Naive thymus-derived CD8-positive, alpha-beta T cell (primary cell): ENCODE measurements around the gene INAFM2. TPM values are rescaled to one million over a fixed set of nuclear protein-coding genes. Genes with fewer than 3 reads are reported as not detected.

Experiments used
- ATAC-seq, 2 donors: fragments of 150-1000 bp; cut with Tn5 transposase in 1 of 2; sonication (Bioruptor Pico), chemical (Tn5 transposase) in 1 of 2; 1 replicate in 1 of 2; 2 replicates in 1 of 2; pipeline ENCODE4 v1.10.0; 2021; ENCODE audit warnings: mild to moderate bottlenecking in 2 of 2, moderate library complexity in 2 of 2
- POLR2A ChIA-PET: fragments of 350-600 bp; sonication (Branson Sonifier 250); formaldehyde crosslinking; loops from one replicate; lab custom pipeline; 2021; ENCODE audit warnings: antibody characterized with exemption; lab: Charles Lee
- DNase-seq, 10 donors: peaks; one replicate each; pipeline versions ENCODE4 v3.0.0 to v3.0.0-alpha.2; 2020 to 2022
- H3K27ac Mint-ChIP-seq, 10 donors: one replicate each; pipeline ENCODE4 v1.8.0; 2020 to 2022; ENCODE audit warnings: mild to moderate bottlenecking in 10 of 10, mixed read lengths in 10 of 10, moderate library complexity in 4 of 10, inconsistent platforms in 1 of 10
- H3K27me3 Mint-ChIP-seq, 5 donors: one replicate each; pipeline ENCODE4 v1.8.0; 2021 to 2022; ENCODE audit warnings: mixed read lengths in 5 of 5
- H3K36me3 Mint-ChIP-seq, 3 donors: one replicate each; pipeline ENCODE4 v1.8.0; 2020 to 2022; ENCODE audit warnings: mixed read lengths in 3 of 3, mild to moderate bottlenecking in 2 of 3, inconsistent platforms in 1 of 3
- H3K4me1 Mint-ChIP-seq, 4 donors: one replicate each; pipeline ENCODE4 v1.8.0; 2021 to 2022; ENCODE audit warnings: mixed read lengths in 4 of 4
- H3K4me3 Mint-ChIP-seq, 10 donors: one replicate each; pipeline ENCODE4 v1.8.0; 2020 to 2022; ENCODE audit warnings: mild to moderate bottlenecking in 10 of 10, mixed read lengths in 10 of 10, moderate library complexity in 6 of 10, inconsistent platforms in 1 of 10
- H3K9me3 Mint-ChIP-seq, 9 donors: one replicate each; pipeline ENCODE4 v1.8.0; 2020 to 2022; ENCODE audit warnings: mixed read lengths in 9 of 9, mild to moderate bottlenecking in 3 of 9, inconsistent platforms in 1 of 9, moderate library complexity in 1 of 9
- polyA plus RNA-seq, 3 donors: library from polyadenylated mRNA; unstranded; fragments of 300-500 nt; fragmentation: Illumina TruSeq; gene quantifications; one replicate each; pipeline ENCODE4 v1.2.3, GENCODE V29; 2021
- total RNA-seq, 8 experiments: library from RNA in 2 of 8; stranded (reverse) in 2 of 8; gene quantifications; one replicate each; pipeline ENCODE4 v1.2.3 and lab custom pipeline; 2021 to 2026

The INAFM2 gene
- total and polyA plus RNA-seq, 5 experiments from 2014 or later = 0.69 to 8.1 (median 2.5) TPM

DNA sequence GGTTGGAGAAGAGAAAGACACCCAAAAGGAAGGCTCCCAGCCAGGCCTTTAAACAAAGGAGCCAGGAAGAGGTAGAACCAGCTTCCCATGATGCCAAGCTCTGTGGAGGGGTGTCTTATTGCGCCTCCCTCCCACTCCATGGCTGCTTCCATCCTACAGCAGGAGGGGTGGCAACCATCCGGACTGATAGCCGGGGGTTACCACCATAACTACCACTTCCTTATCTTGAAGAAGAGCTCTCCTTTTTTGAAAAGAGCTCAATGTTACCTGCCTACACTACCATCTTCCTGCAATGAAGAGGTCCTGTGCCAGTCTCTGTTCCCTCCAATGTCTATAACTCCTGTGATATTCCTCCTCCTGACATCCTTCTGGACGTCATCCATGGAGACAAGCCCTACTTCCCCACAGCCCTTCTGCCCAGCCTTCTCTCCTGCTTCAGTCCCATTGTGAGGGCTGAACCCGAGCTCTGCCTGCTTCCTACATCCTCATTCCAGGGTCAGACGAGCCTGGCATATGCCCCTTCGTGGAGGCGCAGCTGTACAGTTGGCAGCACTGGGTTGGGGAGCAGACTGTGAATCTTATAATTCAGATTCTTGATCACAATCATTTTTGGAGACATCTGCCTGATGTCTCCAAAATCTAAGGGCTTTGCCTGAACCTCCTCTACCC, 8.8 kb downstream of the INAFM2 start:
- DNase-seq = no peak
- peaks cover 0 to 2% (median 0%) of the 10 kb centered on the region in 5 donors for H3K27me3 Mint-ChIP-seq
- POLR2A ChIA-PET = interaction anchor here (0.5 to 1.5 kb wide), 3 partner anchors 9 to 12 kb away, joined by 5 to 7 read pairs (median 6); partner anchors contain the start of gene INAFM2
- peaks cover 13 to 43% (median 32%) of the 10 kb centered on the region in 4 donors for H3K4me1 Mint-ChIP-seq
- no peak for ATAC-seq
- peak overlapping the region in 2 of 10 donors; percentile 2 to 8 for H3K27ac Mint-ChIP-seq
- no peak overlapping the region for H3K4me3 Mint-ChIP-seq
- H3K36me3 Mint-ChIP-seq = no peaks in the 10 kb centered on the region
- H3K9me3 Mint-ChIP-seq = no peaks in the 10 kb centered on the region

DNA sequence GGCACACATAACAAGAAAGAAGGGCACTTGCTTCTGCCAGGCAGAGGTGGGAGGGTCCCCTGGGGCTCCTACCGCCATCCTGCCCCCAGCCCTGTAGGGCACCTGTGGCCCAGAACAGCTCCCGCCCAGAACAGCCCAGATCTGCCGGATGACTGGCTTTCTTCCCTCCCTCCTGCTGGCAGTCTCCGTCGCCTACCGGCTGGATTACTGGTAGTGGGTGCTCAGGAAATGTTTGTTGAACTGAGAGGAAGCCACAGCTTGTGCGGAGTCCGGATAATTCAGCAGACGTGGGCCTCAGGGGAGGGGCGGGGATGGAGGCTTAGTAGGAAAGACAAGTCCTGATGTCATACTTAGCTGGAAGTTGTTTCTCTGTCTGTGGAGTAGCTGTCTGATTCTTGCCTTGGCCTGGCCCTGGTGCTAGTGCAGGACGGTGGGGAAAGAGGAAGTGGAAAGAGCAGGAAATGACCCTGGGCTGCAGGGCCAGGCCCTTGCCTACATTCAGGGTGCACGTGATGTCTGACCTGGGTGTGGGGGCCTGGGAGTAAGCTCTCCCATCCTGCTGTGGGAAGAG, 10.5 kb downstream of the INAFM2 start:
- Mint-ChIP-seq H3K27ac (peak overlapping the region; percentile 54 to 89 (median 72)), H3K9me3 (no peaks in the 10 kb centered on the region), H3K27me3 (peaks cover 0 to 5% (median 1%) of the 10 kb centered on the region in 5 donors), H3K4me3 (peak overlapping the region; percentile 1 to 79 (median 54)), H3K36me3 (no peaks in the 10 kb centered on the region), H3K4me1 (peaks cover 15 to 39% (median 33%) of the 10 kb centered on the region in 4 donors)
- POLR2A ChIA-PET = interaction anchor here (0.6 to 1.4 kb wide), 7 partner anchors 9 to 61 kb away, joined by 3 to 4 read pairs (median 3); partner anchors contain the start of genes INAFM2 and PLCB2
- ATAC-seq (peak; percentile 37 to 62), DNase-seq (peak in 2 of 10 donors; percentile 43 to 49)

GRCh38 chr15:40334541-40334940, 11.0 kb downstream of the INAFM2 start:
- DNase-seq (no peak), ATAC-seq (no peak)
- Mint-ChIP-seq H3K27ac (peak overlapping the region in 6 of 10 donors; percentile 54 to 89 (median 78)), H3K4me1 (peaks cover 15 to 38% (median 31%) of the 10 kb centered on the region in 4 donors), H3K27me3 (peaks cover 0 to 5% (median 1%) of the 10 kb centered on the region in 5 donors), H3K36me3 (no peaks in the 10 kb centered on the region), H3K9me3 (no peaks in the 10 kb centered on the region), H3K4me3 (peak overlapping the region in 6 of 10 donors; percentile 29 to 79 (median 52))
- POLR2A ChIA-PET = interaction anchor here (0.6 to 1.4 kb wide), 6 partner anchors 9 to 60 kb away, joined by 3 to 4 read pairs (median 3); partner anchors contain the start of genes INAFM2 and PLCB2

DNA sequence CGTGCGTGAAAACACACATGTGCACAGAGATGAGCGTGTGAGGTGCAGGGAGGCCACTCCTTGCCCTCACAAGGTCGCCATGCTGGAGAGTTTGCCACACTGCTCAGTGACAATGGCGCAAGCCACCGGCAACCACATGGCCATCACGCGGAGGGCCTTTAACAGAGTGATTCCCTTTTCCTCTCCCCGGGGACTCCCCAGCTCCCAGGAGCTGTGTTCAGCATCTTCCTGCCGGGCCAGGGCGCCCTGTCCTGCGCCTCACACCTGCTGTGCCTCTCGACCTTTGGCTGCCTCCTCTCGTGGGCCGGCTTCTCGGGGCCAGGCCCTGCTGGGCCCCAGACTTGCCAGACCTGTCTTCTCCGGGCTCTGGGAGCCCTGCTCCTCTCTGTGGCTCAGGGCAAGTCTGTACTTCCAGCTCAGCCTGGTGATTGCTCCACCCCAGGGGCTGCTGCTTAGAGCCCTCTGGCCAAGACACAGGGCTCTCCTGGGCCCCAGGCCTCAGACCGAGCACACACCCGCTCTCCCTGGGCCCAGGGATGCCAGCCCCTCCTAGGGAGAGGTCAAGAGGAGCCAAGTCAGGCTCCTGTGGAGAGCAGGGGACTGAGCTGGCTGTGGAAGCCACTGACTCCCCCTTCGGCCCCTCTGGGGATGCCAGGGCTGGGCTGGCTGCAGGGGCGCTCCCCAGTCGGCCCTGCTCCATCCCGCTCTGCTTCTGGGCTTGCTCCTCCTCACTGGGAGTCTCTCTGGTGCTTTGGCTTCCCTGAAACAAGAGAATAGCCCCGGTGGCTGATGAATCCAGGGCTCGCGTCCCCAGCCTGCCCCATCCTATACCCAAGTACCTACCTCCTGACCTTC, 11.7 kb downstream of the INAFM2 start:
- peaks cover 15 to 38% (median 31%) of the 10 kb centered on the region in 4 donors for H3K4me1 Mint-ChIP-seq
- H3K27ac Mint-ChIP-seq = peak overlapping the region in 3 of 10 donors; percentile 15 to 34 (median 25)
- no peaks in the 10 kb centered on the region for H3K36me3 Mint-ChIP-seq
- DNase-seq = no peak
- H3K27me3 Mint-ChIP-seq = peaks cover 0 to 5% (median 1%) of the 10 kb centered on the region in 5 donors
- ATAC-seq = no peak
- H3K4me3 Mint-ChIP-seq = peak overlapping the region in 3 of 10 donors; percentile 26 to 58 (median 29)
- H3K9me3 Mint-ChIP-seq = no peaks in the 10 kb centered on the region
- POLR2A ChIA-PET = interaction anchor here (0.9 to 5.1 kb wide), 3 partner anchors 12 to 29 kb away, joined by 3 to 48 read pairs (median 4); partner anchors contain the start of genes INAFM2 and PLCB2

DNA sequence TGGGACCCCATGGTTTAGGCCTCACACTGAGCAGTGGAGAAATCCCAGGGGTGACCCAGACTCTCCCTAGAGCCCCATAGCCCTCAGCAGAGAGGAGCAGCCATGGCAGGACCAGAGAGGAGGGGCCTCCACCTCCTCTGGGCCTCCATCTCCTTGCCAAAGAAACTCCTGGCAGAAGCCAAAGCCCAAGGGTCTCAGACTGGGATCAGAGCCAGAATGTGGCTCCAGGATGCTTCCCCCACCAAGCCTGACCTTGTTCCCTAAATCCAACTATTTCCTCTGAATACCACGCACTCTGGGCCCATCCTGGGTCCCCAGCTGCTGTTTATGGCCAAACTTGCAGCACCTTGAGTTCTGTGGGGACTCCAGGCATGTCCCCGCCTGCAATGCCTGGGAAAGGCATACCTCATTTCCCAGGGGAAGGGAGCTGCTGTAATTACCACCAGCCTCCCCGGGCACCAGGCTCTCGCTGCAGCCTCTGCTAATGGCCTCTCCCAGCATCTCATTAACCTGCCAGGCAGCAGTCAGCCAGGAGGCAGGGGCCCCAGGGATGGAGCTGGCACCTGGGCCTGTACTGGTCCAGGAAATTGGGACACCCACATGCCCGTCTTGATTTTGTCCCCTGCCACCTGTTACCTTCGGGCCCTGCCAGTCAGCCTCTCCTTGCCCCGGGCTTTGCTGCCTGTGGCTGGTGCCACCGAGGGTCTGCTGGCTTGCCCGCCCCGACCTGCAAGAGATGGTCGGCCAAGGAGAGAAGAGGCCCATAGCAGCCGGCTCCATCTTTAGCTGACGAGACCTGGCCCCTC, 12.6 kb downstream of the INAFM2 start:
- DNase-seq (no peak), ATAC-seq (no peak)
- no peak overlapping the region for H3K4me3 Mint-ChIP-seq
- H3K27me3 Mint-ChIP-seq = peaks cover 0 to 5% (median 1%) of the 10 kb centered on the region in 5 donors
- H3K36me3 Mint-ChIP-seq = no peaks in the 10 kb centered on the region
- POLR2A ChIA-PET = interaction anchor here (2.3 to 5.1 kb wide), 3 partner anchors 11 to 29 kb away, joined by 6 to 48 read pairs (median 11); partner anchors contain the start of genes INAFM2 and PLCB2
- peak overlapping the region in 2 of 10 donors; percentile 15 to 34 for H3K27ac Mint-ChIP-seq
- no peaks in the 10 kb centered on the region for H3K9me3 Mint-ChIP-seq
- peaks cover 15 to 36% (median 31%) of the 10 kb centered on the region in 4 donors for H3K4me1 Mint-ChIP-seq

- POLR2A ChIA-PET = interaction anchor here (2.3 to 5.1 kb wide), 3 partner anchors 12 to 30 kb away, joined by 6 to 48 read pairs (median 11); partner anchors contain the start of genes INAFM2 and PLCB2
- H3K4me1 Mint-ChIP-seq = peaks cover 15 to 36% (median 31%) of the 10 kb centered on the region in 4 donors
- H3K4me3 Mint-ChIP-seq = no peak overlapping the region
- no peaks in the 10 kb centered on the region for H3K9me3 Mint-ChIP-seq
- peaks cover 0 to 5% (median 1%) of the 10 kb centered on the region in 5 donors for H3K27me3 Mint-ChIP-seq
- ATAC-seq = no peak
- H3K27ac Mint-ChIP-seq = no peak overlapping the region
- no peaks in the 10 kb centered on the region for H3K36me3 Mint-ChIP-seq
- no peak for DNase-seq
Observed at GRCh38 chr15:40336744-40337122, 13.2 kb downstream of the INAFM2 start.

DNA sequence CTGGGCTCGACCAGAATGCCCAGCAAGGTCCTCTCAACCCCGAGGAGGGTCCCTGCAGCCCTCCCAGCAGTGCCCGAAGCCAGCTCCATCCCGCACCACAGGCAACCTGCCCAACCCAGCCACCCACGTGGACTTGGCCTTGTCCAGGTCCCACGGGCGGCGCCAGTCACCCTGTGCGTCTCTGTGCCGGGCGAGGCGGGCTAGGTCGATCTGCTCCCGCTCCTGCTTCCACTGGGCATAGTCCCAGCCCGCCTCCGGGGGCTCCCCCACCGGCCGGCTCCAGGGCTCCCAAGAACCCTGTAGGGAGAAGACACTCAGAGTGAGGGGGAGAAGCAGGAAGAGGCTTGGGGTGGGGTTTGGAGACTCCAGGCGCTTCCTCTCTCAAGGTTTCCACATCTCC, 14.1 kb downstream of the INAFM2 start:
- Mint-ChIP-seq H3K9me3 (no peaks in the 10 kb centered on the region), H3K4me1 (peaks cover 15 to 33% (median 29%) of the 10 kb centered on the region in 4 donors), H3K4me3 (peak overlapping the region in 1 of 10 donors; percentile 50), H3K27ac (no peak overlapping the region), H3K27me3 (peaks cover 0 to 5% (median 1%) of the 10 kb centered on the region in 5 donors), H3K36me3 (no peaks in the 10 kb centered on the region)
- no peak for ATAC-seq
- no peak for DNase-seq
- POLR2A ChIA-PET = interaction anchor here (0.5 to 5.1 kb wide), 9 partner anchors 13 to 60 kb away, joined by 3 to 48 read pairs (median 4); partner anchors contain the start of genes ANKRD63, INAFM2 and PLCB2

DNA sequence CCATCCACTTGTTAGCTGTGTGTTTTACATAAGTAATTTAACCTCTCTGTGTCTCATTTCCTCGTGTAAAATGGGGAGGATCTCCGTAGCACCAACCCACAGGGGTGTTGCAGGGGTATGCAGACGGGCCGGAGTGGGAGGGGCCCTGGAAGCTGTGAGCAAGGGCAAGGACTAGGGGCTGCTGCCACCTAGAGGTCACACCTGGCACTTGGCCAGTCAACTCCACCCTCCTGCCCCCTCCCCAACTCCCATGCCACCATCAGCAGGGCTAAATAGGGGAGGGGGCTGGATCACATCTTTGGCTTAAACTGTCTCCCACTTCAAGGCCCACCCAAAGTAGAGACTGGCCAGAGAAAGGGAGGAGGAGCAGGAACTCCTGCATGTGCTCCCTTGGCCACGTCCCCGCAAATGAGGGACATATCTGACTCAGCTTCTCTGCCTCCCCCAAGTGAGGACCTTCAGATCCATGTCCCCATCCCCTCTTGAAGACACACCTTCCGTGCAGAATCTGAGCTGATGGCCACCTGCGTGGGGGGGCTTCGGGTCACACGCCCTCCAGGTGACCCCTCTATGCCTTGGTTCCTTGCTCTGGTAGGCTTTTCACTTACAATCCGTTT, 14.7 kb downstream of the INAFM2 start:
- Mint-ChIP-seq H3K27me3 (peaks cover 0 to 5% (median 1%) of the 10 kb centered on the region in 5 donors), H3K4me3 (peak overlapping the region in 5 of 10 donors; percentile 6 to 57 (median 22)), H3K36me3 (no peaks in the 10 kb centered on the region), H3K9me3 (no peaks in the 10 kb centered on the region), H3K4me1 (peaks cover 15 to 27% (median 26%) of the 10 kb centered on the region in 4 donors), H3K27ac (peak overlapping the region in 3 of 10 donors; percentile 2 to 87 (median 45))
- POLR2A ChIA-PET = interaction anchor here (0.5 to 5.1 kb wide), 9 partner anchors 13 to 60 kb away, joined by 3 to 48 read pairs (median 4); partner anchors contain the start of genes ANKRD63, INAFM2 and PLCB2
- ATAC-seq (peak; percentile 89 to 94), DNase-seq (peak; percentile 64 to 87 (median 73))

DNA sequence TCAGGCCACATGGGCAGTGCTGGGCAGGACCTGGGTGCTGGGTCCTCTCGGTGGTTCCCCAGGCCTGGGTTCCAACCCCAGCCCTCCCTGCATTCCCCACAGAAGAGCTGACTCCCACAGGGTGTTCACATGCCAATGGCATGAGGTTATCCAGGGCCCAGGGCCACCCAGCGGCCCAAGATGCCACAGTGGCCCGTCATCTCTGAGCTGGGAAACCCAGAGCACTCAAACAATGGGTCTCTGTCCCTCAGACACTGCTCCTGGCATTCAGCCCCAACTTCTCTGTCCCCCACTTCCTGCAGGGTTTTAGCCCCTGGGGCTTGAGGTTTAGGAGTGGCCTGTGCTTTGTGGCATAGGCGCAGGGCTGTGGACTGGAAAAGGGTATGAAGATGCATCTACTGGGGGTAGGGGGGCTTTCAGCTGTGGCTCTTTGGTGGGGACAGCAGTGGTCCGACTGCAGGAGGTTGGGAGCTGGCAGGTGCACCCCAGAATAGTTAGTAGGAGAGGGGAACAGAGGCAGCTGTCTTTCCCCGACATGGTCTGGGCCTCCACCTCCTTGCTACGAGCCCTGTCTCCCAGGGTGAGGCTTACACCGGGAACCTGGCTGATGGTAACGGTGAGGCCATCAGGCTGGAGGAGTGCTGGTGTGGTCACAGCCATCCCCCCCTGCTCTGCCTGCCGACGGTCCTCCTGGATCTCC, 15.6 kb downstream of the INAFM2 start:
- peaks cover 0 to 5% (median 1%) of the 10 kb centered on the region in 5 donors for H3K27me3 Mint-ChIP-seq
- no peak for ATAC-seq
- H3K9me3 Mint-ChIP-seq = no peaks in the 10 kb centered on the region
- H3K4me3 Mint-ChIP-seq = no peak overlapping the region
- H3K36me3 Mint-ChIP-seq = no peaks in the 10 kb centered on the region
- no peak for DNase-seq
- H3K27ac Mint-ChIP-seq = no peak overlapping the region
- POLR2A ChIA-PET = interaction anchor here (0.6 to 5.1 kb wide), 4 partner anchors 16 to 141 kb away, joined by 3 to 48 read pairs (median 8); partner anchors contain the start of genes INAFM2 and PLCB2
- peaks cover 13 to 20% (median 18%) of the 10 kb centered on the region in 4 donors for H3K4me1 Mint-ChIP-seq

DNA sequence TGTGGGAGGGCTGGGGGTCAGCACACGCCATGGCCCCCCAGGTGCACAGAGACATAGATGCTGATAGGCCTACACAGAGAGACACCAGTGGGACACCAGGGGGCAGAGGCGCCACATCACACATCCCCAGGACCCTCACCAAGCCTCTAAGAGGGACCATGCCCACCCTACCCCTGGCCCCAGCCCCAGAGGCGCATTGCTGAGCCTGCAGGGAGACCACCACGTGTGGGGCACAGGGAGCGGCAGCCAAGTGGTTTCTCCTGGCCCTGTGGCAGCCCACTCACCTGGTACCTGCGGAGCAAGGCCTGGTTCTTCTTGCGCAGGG, 16.1 kb downstream of the INAFM2 start:
- Mint-ChIP-seq H3K9me3 (no peaks in the 10 kb centered on the region), H3K4me3 (no peak overlapping the region), H3K36me3 (no peaks in the 10 kb centered on the region), H3K4me1 (peaks cover 10 to 16% (median 13%) of the 10 kb centered on the region in 4 donors), H3K27ac (no peak overlapping the region), H3K27me3 (peaks cover 0 to 5% (median 1%) of the 10 kb centered on the region in 5 donors)
- ATAC-seq (no peak), DNase-seq (no peak)
- POLR2A ChIA-PET = interaction anchor here (2.9 to 5.1 kb wide), 2 partner anchors 16 to 32 kb away, joined by 11 to 48 read pairs; partner anchors contain the start of genes INAFM2 and PLCB2
